Left kidney (tissue), 2 donors: ENCODE results near the gene FTCD. TPM values are rescaled to one million over a fixed set of nuclear protein-coding genes. Genes with fewer than 3 reads are reported as not detected.
"Not testable (repeated sequence)": the region's sequence is repeated elsewhere in the genome, so short reads cannot be mapped to it uniquely, and the experiment has no call there.

Experiments used
- DNase-seq: peaks from one replicate; pipeline ENCODE4 v3.0.0-alpha.2; 2013
- polyA plus RNA-seq: library from polyadenylated mRNA; unstranded; fragments of 120-200 nt; gene quantifications from one replicate; pipeline ENCODE4 v1.2.1, GENCODE V29; 2013; ENCODE audit not compliant: insufficient read length

FTCD gene
- polyA plus RNA-seq, 1 donor, result 34.1 TPM

GRCh38 chr21:46154155-46154954, 1.0 kb downstream of the FTCD start:
- DNase-seq, result no peak

GRCh38 chr21:46153247-46154154, 1.9 kb downstream of the FTCD start:
- peak; percentile 61 for DNase-seq

- DNase-seq, result no peak
These were observed 2.5 kb downstream of the FTCD start for GRCh38 chr21:46152927-46153246.

- DNase-seq, result no peak
These were observed 3.1 kb downstream of the FTCD start for GRCh38 chr21:46151989-46152926.

DNA sequence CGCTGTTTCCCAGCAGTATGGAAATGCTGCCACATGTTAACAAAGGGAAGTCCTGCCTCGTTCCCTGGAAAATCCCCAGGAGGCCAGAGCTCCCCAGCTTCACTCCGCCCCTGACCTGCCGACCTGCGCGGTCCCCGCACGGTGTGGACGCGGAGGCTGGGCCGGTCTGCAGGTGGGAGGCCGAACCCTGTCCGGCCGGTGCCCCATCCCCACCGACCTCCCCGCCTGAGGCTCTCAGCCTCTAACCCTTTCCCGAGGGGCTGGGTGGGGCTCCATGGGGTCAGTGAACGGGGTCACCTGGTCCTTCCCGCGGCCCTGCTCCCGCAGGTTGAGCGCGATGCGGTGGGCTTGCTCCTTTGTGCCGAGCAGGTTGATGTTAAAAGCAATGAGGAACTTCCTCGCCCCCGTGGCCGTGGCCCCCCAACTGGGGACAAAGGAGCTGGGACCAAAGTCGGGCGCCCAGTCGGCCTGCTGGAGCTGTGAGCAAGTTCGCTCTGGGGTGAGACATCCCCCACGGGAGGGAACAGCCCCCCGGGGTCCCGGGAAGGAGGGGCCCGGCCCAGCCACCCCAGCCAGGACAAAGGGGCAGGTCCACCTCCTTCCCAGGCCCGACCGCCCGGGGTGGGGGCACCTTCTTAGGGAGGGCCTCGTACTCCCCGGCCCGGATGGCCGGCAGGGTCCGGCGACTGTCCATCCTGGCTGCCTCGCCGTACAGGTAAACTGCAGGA, 4.0 kb downstream of the FTCD start:
- DNase-seq, result no peak

DNA sequence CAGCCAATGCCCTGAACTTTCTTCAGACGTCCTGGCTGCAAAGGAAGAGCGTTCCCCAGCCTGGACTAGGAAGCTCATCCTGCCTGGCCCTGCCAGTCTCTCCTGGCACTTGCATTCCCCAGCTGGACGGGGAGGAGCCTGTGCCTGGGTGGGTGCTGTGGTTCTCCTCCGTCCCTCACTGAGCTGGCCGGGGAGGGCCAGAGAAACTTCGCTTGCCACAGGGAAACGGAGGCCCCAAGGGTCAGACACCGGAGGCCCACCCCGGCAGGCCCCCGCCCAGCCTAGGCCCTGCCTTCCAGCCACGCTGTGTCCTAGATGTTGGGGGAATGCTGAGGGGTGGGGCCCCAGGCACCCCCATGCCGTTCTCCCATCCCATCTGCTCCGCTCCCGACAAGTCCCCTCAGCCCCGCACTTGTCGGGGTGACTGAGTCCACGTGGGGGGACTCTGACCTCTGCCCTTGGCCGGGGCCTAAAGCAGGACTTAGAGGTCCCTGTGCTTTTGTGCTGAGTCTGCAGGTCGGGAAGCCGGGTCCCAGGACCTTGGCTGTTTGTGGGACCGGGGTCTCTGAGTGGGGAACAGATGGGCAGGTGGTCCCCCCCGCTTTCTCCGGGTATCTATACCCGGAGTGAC, 4.8 kb downstream of the FTCD start:
- no peak for DNase-seq

DNA sequence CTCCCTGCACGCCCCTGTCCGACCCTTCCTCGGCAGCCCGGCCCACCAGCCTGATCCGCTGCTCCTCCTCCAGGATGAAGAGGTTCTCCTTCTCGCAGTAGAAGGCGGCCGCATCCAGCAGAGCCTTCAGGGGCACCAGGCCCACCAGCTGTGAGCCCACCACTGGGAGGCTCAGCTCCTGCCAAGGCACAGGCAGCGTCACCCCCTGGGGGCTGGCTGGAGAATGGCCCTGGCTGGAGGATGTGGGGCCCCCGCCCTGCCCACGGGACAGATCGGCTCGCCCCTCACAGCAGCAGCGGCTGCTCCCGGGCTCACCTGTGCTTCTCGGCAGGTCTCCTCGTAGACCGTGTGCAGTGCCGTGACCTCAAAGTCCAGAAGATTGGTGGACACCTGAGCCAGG, 5.3 kb downstream of the FTCD start:
- no peak for DNase-seq

- no peak for DNase-seq
These were observed 6.0 kb downstream of the FTCD start for GRCh38 chr21:46149205-46149901.

DNA sequence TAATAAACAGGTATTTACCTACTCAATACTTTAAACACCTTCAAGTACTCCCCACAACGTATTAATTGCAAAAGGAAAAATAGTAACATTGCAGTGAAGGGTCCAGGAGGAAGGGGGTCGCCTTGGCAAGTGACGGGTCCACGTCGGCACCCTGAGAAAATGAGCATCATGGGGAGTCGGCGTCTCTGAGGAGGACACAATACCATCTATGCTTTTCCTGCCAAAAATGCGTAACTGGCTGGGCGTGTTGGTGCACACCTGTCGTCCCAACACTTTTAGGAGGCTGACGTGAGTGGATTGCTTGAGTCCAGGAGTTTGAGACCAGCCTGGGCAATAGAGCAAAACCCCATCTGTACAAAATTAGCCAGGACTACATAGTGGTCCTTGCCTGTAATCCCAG, 7.3 kb downstream of the FTCD start:
- no peak for DNase-seq

GRCh38 chr21:46147429-46147828, 8.0 kb downstream of the FTCD start:
- not testable (repeated sequence) for DNase-seq

- DNase-seq, result no peak
These were observed 8.5 kb downstream of the FTCD start for GRCh38 chr21:46146856-46147255.

DNA sequence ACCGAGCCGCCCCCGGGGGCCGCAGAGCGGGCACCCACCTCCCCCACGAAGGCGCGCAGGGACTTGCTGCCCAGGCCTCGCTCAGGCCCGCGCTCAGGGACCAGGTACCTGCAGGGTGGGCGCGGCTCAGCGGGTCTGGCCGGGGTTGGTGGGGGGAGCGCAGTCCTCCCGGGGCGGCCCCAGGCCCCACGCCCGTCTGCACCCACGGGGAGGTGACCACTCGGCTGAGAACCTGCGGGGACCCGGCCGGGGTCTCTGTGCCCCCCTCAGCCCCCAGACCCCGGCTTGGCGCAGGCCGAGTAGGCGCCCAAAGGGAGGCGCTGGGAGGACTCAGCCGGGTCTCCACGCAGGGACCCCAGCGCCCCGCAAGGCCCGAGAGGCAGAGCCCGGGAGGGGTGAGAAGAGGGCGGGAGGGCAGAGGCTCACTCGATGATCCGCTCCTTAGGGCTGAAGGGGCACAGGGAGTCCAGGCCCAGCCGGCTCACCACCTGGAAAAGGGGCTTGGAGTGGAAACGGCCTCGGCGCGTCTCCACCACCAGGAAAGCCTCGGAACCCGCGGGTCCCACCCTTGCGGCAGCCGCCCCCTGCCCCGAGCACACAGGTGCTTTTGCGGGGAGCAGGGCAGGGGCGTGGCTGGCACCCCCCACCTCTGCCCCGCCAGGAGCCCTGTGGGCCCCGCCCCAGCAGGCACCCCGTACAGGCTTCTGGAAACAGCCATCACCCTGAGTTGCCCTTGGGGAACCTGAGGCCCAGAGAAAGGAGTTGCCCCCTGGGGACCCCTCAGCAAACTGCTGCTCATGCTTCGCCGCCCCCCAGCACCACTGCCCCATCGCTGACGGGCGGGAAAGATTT, 9.3 kb downstream of the FTCD start:
- DNase-seq, result no peak

GRCh38 chr21:46145159-46145839, 10.1 kb downstream of the FTCD start:
- no peak for DNase-seq

GRCh38 chr21:46144464-46145070, 10.8 kb downstream of the FTCD start:
- no peak for DNase-seq

GRCh38 chr21:46142582-46143473, 12.6 kb downstream of the FTCD start:
- no peak for DNase-seq

GRCh38 chr21:46141767-46142581, 13.4 kb downstream of the FTCD start:
- no peak for DNase-seq
